ENCODE results near the gene NDC1. TPM values are rescaled to one million over a fixed set of nuclear protein-coding genes. Genes with fewer than 3 reads are reported as not detected.
A peak's percentile ranks its signal among the peaks of the same experiment; 100 is the strongest.

Gene NDC1
- polyA plus RNA-seq, 1 donor (not counting 4 experiments of a cell fraction or from before 2014, with no cell fraction given) = 36.1 TPM

- Histone ChIP-seq H3K4me1 (ENCODE audit: control insufficient read depth, extremely low read depth, insufficient read depth, low read length) (peaks cover 3% of the 10 kb centered on the region), H3K4me2 (ENCODE audit: control insufficient read depth, extremely low read depth, insufficient read depth, low read depth, low read length) (no peak overlapping the region), H3K9ac (ENCODE audit: control insufficient read depth, extremely low read depth, insufficient read depth, low read length) (no peak overlapping the region), H3K9me3 (ENCODE audit: control insufficient read depth, low read depth, low read length) (no peaks in the 10 kb centered on the region), H3K9me1 (ENCODE audit: control insufficient read depth, extremely low read depth, insufficient read depth, low read length) (no peaks in the 10 kb centered on the region), H4K20me1 (ENCODE audit: control insufficient read depth, extremely low read depth, insufficient read depth, low read length) (no peaks in the 10 kb centered on the region), H3K4me3 (ENCODE audit: control insufficient read depth in 2 of 3, extremely low read depth in 1 of 3, insufficient read depth in 2 of 3, low read depth in 1 of 3, low read length in 3 of 3) (no peak overlapping the region), H2AFZ (ENCODE audit: control insufficient read depth, low read length) (no peak overlapping the region), H3K36me3 (ENCODE audit: control insufficient read depth in 2 of 2, extremely low read depth in 1 of 2, insufficient read depth in 2 of 2, low read length in 2 of 2) (no peaks in the 10 kb centered on the region), H3K27ac (ENCODE audit: control insufficient read depth, insufficient read depth, low read length) (no peak overlapping the region), H3K79me2 (ENCODE audit: control insufficient read depth, insufficient read depth, low read length) (no peaks in the 10 kb centered on the region), H3K27me3 (ENCODE audit: control insufficient read depth, extremely low read depth, insufficient read depth, low read length) (peaks cover 62% of the 10 kb centered on the region)
- no peak for DNase-seq (ENCODE audit: low read depth, low spot score)
- dilution Hi-C loops (cut with MboI; ENCODE audit: extremely low pct_ligation_motif_present, low sequenced_read_pairs) = no loop called here
- TF ChIP-seq CTCF (optimal IDR thresholded peaks at IDR 0.05 in 1 of 3, IDR thresholded peaks at IDR 0.05 in 1 of 3, conservative IDR thresholded peaks at IDR 0.05 in 1 of 3; ENCODE audit: extremely low read depth in 1 of 3, insufficient read depth in 2 of 3, low read length in 3 of 3) (no peak), EZH2 (IDR thresholded peaks at IDR 0.05; ENCODE audit: low read length) (peak; percentile 10)
- FAIRE-seq = no peak
Observed at GRCh38 chr1:53735681-53736080, 102.4 kb downstream of the NDC1 start.

GRCh38 chr1:53735261-53735660 lies 102.8 kb downstream of the NDC1 start:
- Histone ChIP-seq H3K4me2 (ENCODE audit: control insufficient read depth, extremely low read depth, insufficient read depth, low read depth, low read length) (no peak overlapping the region), H3K27me3 (ENCODE audit: control insufficient read depth, extremely low read depth, insufficient read depth, low read length) (peaks cover 63% of the 10 kb centered on the region), H4K20me1 (ENCODE audit: control insufficient read depth, extremely low read depth, insufficient read depth, low read length) (no peaks in the 10 kb centered on the region), H3K9me1 (ENCODE audit: control insufficient read depth, extremely low read depth, insufficient read depth, low read length) (no peaks in the 10 kb centered on the region), H3K4me1 (ENCODE audit: control insufficient read depth, extremely low read depth, insufficient read depth, low read length) (peaks cover 3% of the 10 kb centered on the region), H3K9ac (ENCODE audit: control insufficient read depth, extremely low read depth, insufficient read depth, low read length) (no peak overlapping the region), H2AFZ (ENCODE audit: control insufficient read depth, low read length) (no peak overlapping the region), H3K36me3 (ENCODE audit: control insufficient read depth in 2 of 2, extremely low read depth in 1 of 2, insufficient read depth in 2 of 2, low read length in 2 of 2) (no peaks in the 10 kb centered on the region), H3K79me2 (ENCODE audit: control insufficient read depth, insufficient read depth, low read length) (no peaks in the 10 kb centered on the region), H3K4me3 (ENCODE audit: control insufficient read depth in 2 of 3, extremely low read depth in 1 of 3, insufficient read depth in 2 of 3, low read depth in 1 of 3, low read length in 3 of 3) (no peak overlapping the region), H3K9me3 (ENCODE audit: control insufficient read depth, low read depth, low read length) (no peaks in the 10 kb centered on the region), H3K27ac (ENCODE audit: control insufficient read depth, insufficient read depth, low read length) (no peak overlapping the region)
- peak; percentile 14 for TF ChIP-seq EZH2 (IDR thresholded peaks at IDR 0.05; ENCODE audit: low read length)
- TF ChIP-seq CTCF (optimal IDR thresholded peaks at IDR 0.05 in 1 of 3, IDR thresholded peaks at IDR 0.05 in 1 of 3, conservative IDR thresholded peaks at IDR 0.05 in 1 of 3; ENCODE audit: extremely low read depth in 1 of 3, insufficient read depth in 2 of 3, low read length in 3 of 3) = no peak
- FAIRE-seq = no peak
- dilution Hi-C loops (cut with MboI; ENCODE audit: extremely low pct_ligation_motif_present, low sequenced_read_pairs) = no loop called here
- no peak for DNase-seq (ENCODE audit: low read depth, low spot score)
